Transverse colon (tissue), 4 donors: Measurements from ENCODE around the gene OR6J1.

Source experiments
- EP300 ChIP-seq: sonication (generic); formaldehyde crosslinking; IDR thresholded peaks from one replicate; pipeline ENCODE4 v1.6.1; 2017; ENCODE audit warnings: antibody characterized with exemption, low read depth
- POLR2A ChIP-seq: fragments of 450-650 bp; IDR thresholded peaks from one replicate; pipeline ENCODE4 v1.6.1; 2016; ENCODE audit warnings: antibody characterized with exemption, mild to moderate bottlenecking, moderate library complexity
- POLR2AphosphoS5 ChIP-seq, 3 donors: sonication (generic); formaldehyde crosslinking; IDR thresholded peaks; one replicate each; pipeline ENCODE4 v1.6.1; 2016; ENCODE audit warnings: antibody characterized with exemption in 3 of 3
- TF ChIP-seq, protein P1 (sequence below), 5 experiments: fragments of 200-600 bp in 3 of 5; fragments of 450-650 bp in 2 of 5; sonication (generic) in 3 of 5; IDR thresholded peaks; 1 replicate in 2 of 5; 2 replicates in 3 of 5; pipeline ENCODE4 v1.5.1; 2016 to 2017; ENCODE audit warnings: antibody characterized with exemption in 5 of 5, inconsistent platforms in 3 of 5, mild to moderate bottlenecking in 2 of 5, moderate library complexity in 1 of 5

DNA sequence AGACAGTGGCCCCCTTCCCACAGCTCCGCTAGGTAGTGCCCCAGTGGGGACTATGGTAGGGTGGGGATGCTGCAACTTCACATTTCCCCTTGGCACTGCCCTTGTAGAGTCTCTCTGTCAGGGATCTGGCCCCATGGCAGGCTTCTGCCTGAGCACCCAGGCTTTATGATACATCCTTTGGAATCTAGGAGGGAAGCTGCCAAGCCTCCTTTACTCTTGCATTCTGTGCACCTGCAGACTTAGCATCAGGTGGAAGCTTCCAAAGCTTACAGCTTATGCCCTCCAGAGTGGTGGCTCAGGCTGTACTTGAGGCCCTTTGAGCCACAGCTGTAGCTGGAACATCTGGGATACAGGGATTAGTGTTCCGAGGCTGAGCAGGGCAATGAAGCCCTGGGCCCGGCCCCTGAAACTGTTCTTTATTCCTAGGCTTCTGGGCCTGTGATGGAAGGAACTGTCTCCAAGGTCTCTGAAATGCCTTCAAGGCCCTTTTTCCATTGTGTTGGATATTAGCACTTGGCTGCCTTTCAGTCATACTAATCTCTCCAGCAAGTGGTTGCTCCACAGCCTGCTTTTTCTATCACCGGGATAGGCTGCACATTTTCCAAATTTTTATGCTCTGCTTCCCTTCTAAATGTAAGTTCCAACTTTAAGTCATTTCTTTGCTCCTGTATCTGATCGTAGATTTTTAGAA lies 22.2 kb upstream of the OR6J1 start:
- TF ChIP-seq, protein P1, sequence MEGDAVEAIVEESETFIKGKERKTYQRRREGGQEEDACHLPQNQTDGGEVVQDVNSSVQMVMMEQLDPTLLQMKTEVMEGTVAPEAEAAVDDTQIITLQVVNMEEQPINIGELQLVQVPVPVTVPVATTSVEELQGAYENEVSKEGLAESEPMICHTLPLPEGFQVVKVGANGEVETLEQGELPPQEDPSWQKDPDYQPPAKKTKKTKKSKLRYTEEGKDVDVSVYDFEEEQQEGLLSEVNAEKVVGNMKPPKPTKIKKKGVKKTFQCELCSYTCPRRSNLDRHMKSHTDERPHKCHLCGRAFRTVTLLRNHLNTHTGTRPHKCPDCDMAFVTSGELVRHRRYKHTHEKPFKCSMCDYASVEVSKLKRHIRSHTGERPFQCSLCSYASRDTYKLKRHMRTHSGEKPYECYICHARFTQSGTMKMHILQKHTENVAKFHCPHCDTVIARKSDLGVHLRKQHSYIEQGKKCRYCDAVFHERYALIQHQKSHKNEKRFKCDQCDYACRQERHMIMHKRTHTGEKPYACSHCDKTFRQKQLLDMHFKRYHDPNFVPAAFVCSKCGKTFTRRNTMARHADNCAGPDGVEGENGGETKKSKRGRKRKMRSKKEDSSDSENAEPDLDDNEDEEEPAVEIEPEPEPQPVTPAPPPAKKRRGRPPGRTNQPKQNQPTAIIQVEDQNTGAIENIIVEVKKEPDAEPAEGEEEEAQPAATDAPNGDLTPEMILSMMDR (IDR thresholded peaks at IDR 0.05), result no peak
- TF ChIP-seq EP300, result no peak
- no peak for TF ChIP-seq POLR2AphosphoS5 (IDR thresholded peaks at IDR 0.05)
- no peak for TF ChIP-seq POLR2A
